Measurements from ENCODE around the gene RACK1.

Gene RACK1

GRCh38 chr5:181259974-181260719 lies 16.4 kb upstream of the RACK1 start:
- peaks cover 6% of the 10 kb centered on the region for H3K79me1 ChIP-seq (ENCODE audit: low read depth, low read length)
- no peak overlapping the region for H2BK12ac ChIP-seq (ENCODE audit: low read length)
- WGBS, 2 donors (ENCODE audit: extremely low coverage in 2 of 2, insufficient read length in 2 of 2, insufficient replicate concordance in 1 of 2) = no CpG with 5 or more reads among the region's 26 CpGs
- H3K14ac ChIP-seq (ENCODE audit: low read length) = no peak overlapping the region
- H3K36me3 ChIP-seq (replicated peaks in 1 of 2; ENCODE audit: control insufficient read depth in 2 of 2, insufficient read depth in 2 of 2, low read length in 2 of 2) = peaks cover 13 to 50% of the 10 kb centered on the region in 2 donors
- H2BK5ac ChIP-seq (ENCODE audit: low read length) = no peak overlapping the region
- H3K9ac ChIP-seq (ENCODE audit: low read depth, low read length, poor library complexity) = peak overlapping the region; percentile 96
- H3K9me3 ChIP-seq (replicated peaks in 1 of 2; ENCODE audit: control insufficient read depth in 2 of 2, insufficient read depth in 1 of 2, low read depth in 1 of 2, low read length in 2 of 2) = no peaks in the 10 kb centered on the region
- no peak overlapping the region for H2BK120ac ChIP-seq (ENCODE audit: low read depth, low read length)
- H3K18ac ChIP-seq (ENCODE audit: low read length) = no peak overlapping the region
- H3K4me1 ChIP-seq (ENCODE audit: control insufficient read depth in 2 of 2, insufficient read depth in 1 of 2, low read depth in 1 of 2, low read length in 2 of 2) = peaks cover 18 to 21% of the 10 kb centered on the region in 2 donors
- no peak overlapping the region for H3K27ac ChIP-seq (replicated peaks; ENCODE audit: low read length)
- H4K8ac ChIP-seq (ENCODE audit: low read depth, low read length) = peak overlapping the region; percentile 8
- no peak for DNase-seq (ENCODE audit: low spot score)
- no peak overlapping the region for H3K4ac ChIP-seq (ENCODE audit: low read length)
- H2AFZ ChIP-seq (ENCODE audit: low read length) = peak overlapping the region; percentile 95
- H3K23ac ChIP-seq (ENCODE audit: low read depth, low read length, poor library complexity) = peak overlapping the region; percentile 81
- no peak overlapping the region for H2BK15ac ChIP-seq (ENCODE audit: low read length)
- no peaks in the 10 kb centered on the region for H3K27me3 ChIP-seq (ENCODE audit: control insufficient read depth in 3 of 3, insufficient read depth in 3 of 3, low read depth in 1 of 3, low read length in 3 of 3)
- peak overlapping the region; percentile 82 for H3K4me3 ChIP-seq (ENCODE audit: low read length in 2 of 2)
- H3K4me2 ChIP-seq (ENCODE audit: insufficient read depth, low read length, poor library complexity, severe bottlenecking) = peak overlapping the region; percentile 78
- no peak overlapping the region for H2AK5ac ChIP-seq (ENCODE audit: low read depth, low read length)
- no peak overlapping the region for H4K91ac ChIP-seq (ENCODE audit: low read depth, low read length, poor library complexity)

GRCh38 chr5:181259283-181259682 lies 15.6 kb upstream of the RACK1 start:
- H4K91ac ChIP-seq (ENCODE audit: low read depth, low read length, poor library complexity) = no peak overlapping the region
- H4K8ac ChIP-seq (ENCODE audit: low read depth, low read length) = no peak overlapping the region
- no peak overlapping the region for H3K27ac ChIP-seq (replicated peaks; ENCODE audit: low read length)
- DNase-seq (ENCODE audit: low spot score) = no peak
- peak overlapping the region in 1 of 2 donors; percentile 82 for H3K4me3 ChIP-seq (ENCODE audit: low read length in 2 of 2)
- no peak overlapping the region for H2BK12ac ChIP-seq (ENCODE audit: low read length)
- peaks cover 16 to 59% of the 10 kb centered on the region in 2 donors for H3K36me3 ChIP-seq (replicated peaks in 1 of 2; ENCODE audit: control insufficient read depth in 2 of 2, insufficient read depth in 2 of 2, low read length in 2 of 2)
- H3K14ac ChIP-seq (ENCODE audit: low read length) = no peak overlapping the region
- H3K4ac ChIP-seq (ENCODE audit: low read length) = no peak overlapping the region
- no peaks in the 10 kb centered on the region for H3K27me3 ChIP-seq (ENCODE audit: control insufficient read depth in 3 of 3, insufficient read depth in 3 of 3, low read depth in 1 of 3, low read length in 3 of 3)
- H2BK120ac ChIP-seq (ENCODE audit: low read depth, low read length) = no peak overlapping the region
- H3K23ac ChIP-seq (ENCODE audit: low read depth, low read length, poor library complexity) = no peak overlapping the region
- H3K9ac ChIP-seq (ENCODE audit: low read depth, low read length, poor library complexity) = no peak overlapping the region
- H2BK5ac ChIP-seq (ENCODE audit: low read length) = no peak overlapping the region
- H2BK15ac ChIP-seq (ENCODE audit: low read length) = no peak overlapping the region
- no peak overlapping the region for H3K4me2 ChIP-seq (ENCODE audit: insufficient read depth, low read length, poor library complexity, severe bottlenecking)
- peaks cover 6% of the 10 kb centered on the region for H3K79me1 ChIP-seq (ENCODE audit: low read depth, low read length)
- no peaks in the 10 kb centered on the region for H3K9me3 ChIP-seq (replicated peaks in 1 of 2; ENCODE audit: control insufficient read depth in 2 of 2, insufficient read depth in 1 of 2, low read depth in 1 of 2, low read length in 2 of 2)
- H3K4me1 ChIP-seq (ENCODE audit: control insufficient read depth in 2 of 2, insufficient read depth in 1 of 2, low read depth in 1 of 2, low read length in 2 of 2) = peaks cover 16 to 18% of the 10 kb centered on the region in 2 donors
- H3K18ac ChIP-seq (ENCODE audit: low read length) = no peak overlapping the region
- no peak overlapping the region for H2AFZ ChIP-seq (ENCODE audit: low read length)
- H2AK5ac ChIP-seq (ENCODE audit: low read depth, low read length) = no peak overlapping the region
- WGBS, 2 donors (ENCODE audit: extremely low coverage in 2 of 2, insufficient read length in 2 of 2, insufficient replicate concordance in 1 of 2) = no CpG with 5 or more reads among the region's 2 CpGs

- Histone ChIP-seq H3K18ac (ENCODE audit: low read length) (no peak overlapping the region), H2BK15ac (ENCODE audit: low read length) (no peak overlapping the region), H4K91ac (ENCODE audit: low read depth, low read length, poor library complexity) (no peak overlapping the region), H3K27ac (replicated peaks; ENCODE audit: low read length) (no peak overlapping the region), H2BK5ac (ENCODE audit: low read length) (no peak overlapping the region), H3K4me1 (ENCODE audit: control insufficient read depth in 2 of 2, insufficient read depth in 1 of 2, low read depth in 1 of 2, low read length in 2 of 2) (peaks cover 16 to 18% of the 10 kb centered on the region in 2 donors), H4K8ac (ENCODE audit: low read depth, low read length) (no peak overlapping the region), H2BK120ac (ENCODE audit: low read depth, low read length) (no peak overlapping the region), H2BK12ac (ENCODE audit: low read length) (no peak overlapping the region), H3K79me1 (ENCODE audit: low read depth, low read length) (peaks cover 6% of the 10 kb centered on the region), H3K4me2 (ENCODE audit: insufficient read depth, low read length, poor library complexity, severe bottlenecking) (no peak overlapping the region), H2AFZ (ENCODE audit: low read length) (no peak overlapping the region), H3K4me3 (ENCODE audit: low read length in 2 of 2) (peak overlapping the region in 1 of 2 donors; percentile 82), H3K23ac (ENCODE audit: low read depth, low read length, poor library complexity) (no peak overlapping the region), H2AK5ac (ENCODE audit: low read depth, low read length) (no peak overlapping the region), H3K9me3 (replicated peaks in 1 of 2; ENCODE audit: control insufficient read depth in 2 of 2, insufficient read depth in 1 of 2, low read depth in 1 of 2, low read length in 2 of 2) (no peaks in the 10 kb centered on the region), H3K36me3 (replicated peaks in 1 of 2; ENCODE audit: control insufficient read depth in 2 of 2, insufficient read depth in 2 of 2, low read length in 2 of 2) (peaks cover 16 to 58% of the 10 kb centered on the region in 2 donors), H3K9ac (ENCODE audit: low read depth, low read length, poor library complexity) (no peak overlapping the region), H3K4ac (ENCODE audit: low read length) (no peak overlapping the region), H3K27me3 (ENCODE audit: control insufficient read depth in 3 of 3, insufficient read depth in 3 of 3, low read depth in 1 of 3, low read length in 3 of 3) (no peaks in the 10 kb centered on the region), H3K14ac (ENCODE audit: low read length) (no peak overlapping the region)
- no CpG with 5 or more reads among the region's 3 CpGs for WGBS, 2 donors (ENCODE audit: extremely low coverage in 2 of 2, insufficient read length in 2 of 2, insufficient replicate concordance in 1 of 2)
- DNase-seq (ENCODE audit: low spot score) = no peak
Measured at GRCh38 chr5:181258576-181258975, 14.9 kb upstream of the RACK1 start.

- Histone ChIP-seq H2AFZ (ENCODE audit: low read length) (no peak overlapping the region), H3K27ac (replicated peaks; ENCODE audit: low read length) (no peak overlapping the region), H2BK15ac (ENCODE audit: low read length) (no peak overlapping the region), H2BK5ac (ENCODE audit: low read length) (no peak overlapping the region), H2AK5ac (ENCODE audit: low read depth, low read length) (no peak overlapping the region), H3K23ac (ENCODE audit: low read depth, low read length, poor library complexity) (no peak overlapping the region), H3K36me3 (replicated peaks in 1 of 2; ENCODE audit: control insufficient read depth in 2 of 2, insufficient read depth in 2 of 2, low read length in 2 of 2) (peaks cover 21 to 72% of the 10 kb centered on the region in 2 donors), H3K18ac (ENCODE audit: low read length) (no peak overlapping the region), H3K79me1 (ENCODE audit: low read depth, low read length) (peaks cover 3% of the 10 kb centered on the region), H3K27me3 (ENCODE audit: control insufficient read depth in 3 of 3, insufficient read depth in 3 of 3, low read depth in 1 of 3, low read length in 3 of 3) (no peaks in the 10 kb centered on the region), H2BK12ac (ENCODE audit: low read length) (no peak overlapping the region), H3K9me3 (replicated peaks in 1 of 2; ENCODE audit: control insufficient read depth in 2 of 2, insufficient read depth in 1 of 2, low read depth in 1 of 2, low read length in 2 of 2) (no peaks in the 10 kb centered on the region), H4K8ac (ENCODE audit: low read depth, low read length) (no peak overlapping the region), H3K4ac (ENCODE audit: low read length) (no peak overlapping the region), H2BK120ac (ENCODE audit: low read depth, low read length) (no peak overlapping the region), H3K4me2 (ENCODE audit: insufficient read depth, low read length, poor library complexity, severe bottlenecking) (no peak overlapping the region), H3K4me1 (ENCODE audit: control insufficient read depth in 2 of 2, insufficient read depth in 1 of 2, low read depth in 1 of 2, low read length in 2 of 2) (peaks cover 13 to 18% of the 10 kb centered on the region in 2 donors), H3K9ac (ENCODE audit: low read depth, low read length, poor library complexity) (no peak overlapping the region), H3K4me3 (ENCODE audit: low read length in 2 of 2) (no peak overlapping the region), H4K91ac (ENCODE audit: low read depth, low read length, poor library complexity) (no peak overlapping the region), H3K14ac (ENCODE audit: low read length) (no peak overlapping the region)
- WGBS, 2 donors (ENCODE audit: extremely low coverage in 2 of 2, insufficient read length in 2 of 2, insufficient replicate concordance in 1 of 2) = no CpG with 5 or more reads among the region's 7 CpGs
- no peak for DNase-seq (ENCODE audit: low spot score)
Measured at GRCh38 chr5:181255836-181256578, 12.3 kb upstream of the RACK1 start.

All from neuronal stem cell (in vitro differentiated cells).